HG02973 (cell line): Measurements from ENCODE around the gene CYSLTR2.
"Not testable (repeated sequence)": the region's sequence is repeated elsewhere in the genome, so short reads cannot be mapped to it uniquely, and the experiment has no call there.

Experiments used
- ATAC-seq: cut with Tn5 transposase; IDR thresholded peaks from one replicate; pipeline ENCODE4 v1.9.1; 2021; ENCODE audit warnings: moderate library complexity; ENCODE audit not compliant: unreplicated experiment

The CYSLTR2 gene

GRCh38 chr13:48686636-48687210 is 33.0 kb downstream of the CYSLTR2 start:
- no peak for ATAC-seq

- no peak for ATAC-seq
Measured at GRCh38 chr13:48687249-48687648, 33.5 kb downstream of the CYSLTR2 start.

- no peak for ATAC-seq
Measured at GRCh38 chr13:48693998-48694397, 40.3 kb downstream of the CYSLTR2 start.

GRCh38 chr13:48695776-48696175 is 42.0 kb downstream of the CYSLTR2 start:
- no peak for ATAC-seq

GRCh38 chr13:48696676-48697075 is 42.9 kb downstream of the CYSLTR2 start:
- ATAC-seq: not testable (repeated sequence)

- no peak for ATAC-seq
Measured at GRCh38 chr13:48707405-48707804, 53.7 kb downstream of the CYSLTR2 start.

GRCh38 chr13:48708764-48709163 is 55.0 kb downstream of the CYSLTR2 start:
- ATAC-seq: no peak

GRCh38 chr13:48709213-48709612 is 55.5 kb downstream of the CYSLTR2 start:
- ATAC-seq: no peak

- ATAC-seq: no peak
Measured at GRCh38 chr13:48710160-48710559, 56.4 kb downstream of the CYSLTR2 start.

- no peak for ATAC-seq
Measured at GRCh38 chr13:48712141-48712540, 58.4 kb downstream of the CYSLTR2 start.

- no peak for ATAC-seq
Measured at GRCh38 chr13:48715977-48716376, 62.2 kb downstream of the CYSLTR2 start.

- ATAC-seq: no peak
Measured at GRCh38 chr13:48720621-48721020, 66.9 kb downstream of the CYSLTR2 start.

- ATAC-seq: no peak
Measured at GRCh38 chr13:48723168-48723567, 69.4 kb downstream of the CYSLTR2 start.

- ATAC-seq: no peak
Measured at GRCh38 chr13:48725271-48725670, 71.5 kb downstream of the CYSLTR2 start.

GRCh38 chr13:48726711-48727110 is 73.0 kb downstream of the CYSLTR2 start:
- no peak for ATAC-seq

- ATAC-seq: no peak
Measured at GRCh38 chr13:48727241-48728011, 73.7 kb downstream of the CYSLTR2 start.

GRCh38 chr13:48728226-48728625 is 74.5 kb downstream of the CYSLTR2 start:
- ATAC-seq: no peak

GRCh38 chr13:48728876-48729275 is 75.1 kb downstream of the CYSLTR2 start:
- ATAC-seq: no peak

- no peak for ATAC-seq
Measured at GRCh38 chr13:48729856-48730255, 76.1 kb downstream of the CYSLTR2 start.

GRCh38 chr13:48731001-48731658 is 77.4 kb downstream of the CYSLTR2 start:
- no peak for ATAC-seq

- ATAC-seq: no peak
Measured at GRCh38 chr13:48731957-48732569, 78.3 kb downstream of the CYSLTR2 start.
